GM18507 (cell line): Measurements from ENCODE around the gene GPR6.

ENCODE experiments used
- DNase-seq: peaks from one replicate; pipeline ENCODE4 v3.0.0; 2011; ENCODE audit warnings: low read depth; ENCODE audit not compliant: insufficient read length; ENCODE audit errors: extremely low spot score
- FAIRE-seq: peaks from 2 replicates; lab custom pipeline; 2011; peaks lifted over from hg19 to GRCh38; lab: Jason Lieb, UNC

Gene GPR6, protein sequence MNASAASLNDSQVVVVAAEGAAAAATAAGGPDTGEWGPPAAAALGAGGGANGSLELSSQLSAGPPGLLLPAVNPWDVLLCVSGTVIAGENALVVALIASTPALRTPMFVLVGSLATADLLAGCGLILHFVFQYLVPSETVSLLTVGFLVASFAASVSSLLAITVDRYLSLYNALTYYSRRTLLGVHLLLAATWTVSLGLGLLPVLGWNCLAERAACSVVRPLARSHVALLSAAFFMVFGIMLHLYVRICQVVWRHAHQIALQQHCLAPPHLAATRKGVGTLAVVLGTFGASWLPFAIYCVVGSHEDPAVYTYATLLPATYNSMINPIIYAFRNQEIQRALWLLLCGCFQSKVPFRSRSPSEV

DNA sequence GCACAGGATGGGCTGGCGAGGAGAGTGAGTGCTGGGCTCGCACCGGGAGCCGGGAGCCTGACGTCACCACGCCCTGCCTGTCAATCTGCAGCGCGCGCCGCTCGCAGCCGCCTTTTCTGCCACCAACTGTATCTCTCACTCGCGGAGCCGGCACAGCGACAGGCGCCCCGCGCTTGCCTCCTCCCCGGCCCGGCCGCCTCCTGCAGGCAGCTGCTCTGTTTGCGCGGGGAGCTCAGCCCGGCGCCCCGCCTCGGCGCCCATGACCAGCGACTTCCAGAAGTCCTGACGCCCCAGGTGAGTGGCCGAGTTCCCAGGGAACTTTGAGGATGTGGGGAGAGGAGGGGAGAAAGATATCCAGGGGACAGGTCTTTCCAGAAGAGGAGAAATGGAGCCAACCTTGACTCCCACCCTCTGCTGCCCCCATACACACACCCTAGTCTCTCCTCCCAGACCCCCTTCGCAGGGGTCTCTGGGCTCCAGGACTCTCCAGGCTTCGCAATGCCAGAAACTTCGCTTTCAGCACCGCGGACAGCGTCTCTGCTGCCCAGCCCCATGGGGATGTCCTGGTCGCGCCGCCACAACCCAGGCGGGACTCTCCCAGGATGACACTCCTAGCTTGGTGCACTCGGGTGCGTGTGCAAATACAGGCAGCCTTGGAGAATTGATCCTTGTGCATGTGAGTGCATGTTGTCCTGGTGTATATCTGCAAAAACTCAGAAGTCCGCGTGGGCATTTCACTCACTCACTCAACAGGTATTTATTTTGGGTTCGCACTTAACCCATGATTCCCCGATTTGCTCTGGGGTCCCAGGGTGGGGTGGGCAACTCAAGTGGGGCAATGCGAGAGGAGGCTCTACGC is at the start of gene GPR6:
Gene GPR6 (plus strand): TSS at position 138 of the 859 bp plus-strand sequence. CDS start 802 bp downstream, outside the sequence.
- FAIRE-seq (no peak), DNase-seq (no peak)

DNA sequence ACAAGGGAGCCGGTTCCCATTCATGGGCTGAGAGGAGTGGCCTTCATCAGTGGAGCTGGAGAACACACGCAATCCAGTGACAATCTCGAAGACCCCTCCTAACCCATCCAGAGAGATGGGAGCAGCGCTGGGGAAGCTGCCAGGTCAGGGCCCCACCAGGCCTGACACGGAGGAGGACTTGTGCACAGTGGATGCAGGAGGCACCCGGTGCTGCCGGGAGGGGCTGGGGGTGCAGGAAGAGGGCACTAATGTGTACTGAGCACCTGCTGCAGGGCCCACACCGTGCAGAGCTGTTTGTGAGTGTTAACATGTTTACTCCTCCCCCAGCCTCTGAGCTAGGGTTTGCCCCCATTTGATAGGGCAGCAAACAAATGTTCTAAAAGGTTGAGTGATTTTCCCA is 43.8 kb upstream of the GPR6 start:
- FAIRE-seq (no peak), DNase-seq (no peak)

DNA sequence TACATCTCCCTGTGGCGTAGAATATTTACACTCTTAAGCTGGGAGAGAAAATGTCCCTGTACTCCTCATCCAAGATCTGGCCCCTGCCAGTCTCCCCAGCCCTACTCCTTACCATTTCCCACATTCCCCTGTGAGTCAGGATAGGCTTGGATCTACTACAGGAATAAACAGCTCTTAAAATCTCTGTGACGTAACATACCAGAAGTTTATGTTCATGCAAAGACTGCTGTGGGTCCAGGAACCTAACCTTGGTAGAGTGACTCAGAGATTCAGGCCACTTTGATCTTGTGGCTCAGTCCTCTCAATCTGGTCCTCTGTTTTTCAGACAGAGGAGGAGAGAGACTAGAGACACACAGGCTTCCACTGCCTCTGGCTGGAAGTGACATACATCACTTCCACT is 38.5 kb upstream of the GPR6 start:
- DNase-seq: no peak
- FAIRE-seq: no peak

DNA sequence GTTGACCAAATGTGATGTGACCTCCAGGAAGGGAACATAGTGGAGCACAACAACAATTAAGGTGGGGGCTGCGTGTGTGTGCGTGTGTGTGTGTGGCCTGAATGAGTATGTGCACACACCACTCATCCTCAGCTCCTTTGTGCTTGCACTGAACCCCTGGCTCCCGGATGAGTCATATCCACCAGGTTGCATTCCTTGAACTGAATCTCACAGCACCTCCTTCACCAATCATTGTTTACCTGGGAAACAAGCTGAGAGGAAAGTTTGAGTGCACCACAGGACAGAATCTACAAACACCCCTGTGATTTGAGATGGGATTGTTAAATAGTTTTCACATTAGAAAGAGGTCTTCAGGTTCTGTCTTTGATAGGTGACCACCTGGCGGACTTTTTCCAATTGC is 33.7 kb upstream of the GPR6 start:
- FAIRE-seq (no peak), DNase-seq (no peak)

DNA sequence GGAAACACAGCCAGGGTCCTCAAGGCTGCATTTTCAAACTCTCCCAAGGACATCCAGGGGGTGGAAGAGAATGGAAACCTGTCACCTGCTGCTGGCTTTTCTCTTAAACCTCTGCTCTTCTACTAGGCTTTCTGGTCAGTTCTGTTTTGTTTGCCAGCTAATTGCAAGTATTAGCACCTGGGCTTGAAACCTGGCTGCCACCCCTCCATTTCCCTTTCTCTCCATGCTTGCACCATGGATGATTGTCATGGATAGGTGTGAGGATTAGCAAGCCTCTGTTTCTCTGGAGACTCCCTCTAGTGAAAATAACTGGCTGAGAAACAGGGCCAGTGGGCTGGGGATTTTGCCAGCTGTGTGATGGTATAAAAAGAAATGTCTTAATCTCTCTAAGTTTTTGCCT is 33.0 kb upstream of the GPR6 start:
- FAIRE-seq: no peak

GRCh38 chr6:109946979-109947378 is 31.1 kb upstream of the GPR6 start:
- DNase-seq (no peak), FAIRE-seq (no peak)

More for the DNA sequence above, 33.0 kb upstream of the GPR6 start:
- no peak for DNase-seq

DNA sequence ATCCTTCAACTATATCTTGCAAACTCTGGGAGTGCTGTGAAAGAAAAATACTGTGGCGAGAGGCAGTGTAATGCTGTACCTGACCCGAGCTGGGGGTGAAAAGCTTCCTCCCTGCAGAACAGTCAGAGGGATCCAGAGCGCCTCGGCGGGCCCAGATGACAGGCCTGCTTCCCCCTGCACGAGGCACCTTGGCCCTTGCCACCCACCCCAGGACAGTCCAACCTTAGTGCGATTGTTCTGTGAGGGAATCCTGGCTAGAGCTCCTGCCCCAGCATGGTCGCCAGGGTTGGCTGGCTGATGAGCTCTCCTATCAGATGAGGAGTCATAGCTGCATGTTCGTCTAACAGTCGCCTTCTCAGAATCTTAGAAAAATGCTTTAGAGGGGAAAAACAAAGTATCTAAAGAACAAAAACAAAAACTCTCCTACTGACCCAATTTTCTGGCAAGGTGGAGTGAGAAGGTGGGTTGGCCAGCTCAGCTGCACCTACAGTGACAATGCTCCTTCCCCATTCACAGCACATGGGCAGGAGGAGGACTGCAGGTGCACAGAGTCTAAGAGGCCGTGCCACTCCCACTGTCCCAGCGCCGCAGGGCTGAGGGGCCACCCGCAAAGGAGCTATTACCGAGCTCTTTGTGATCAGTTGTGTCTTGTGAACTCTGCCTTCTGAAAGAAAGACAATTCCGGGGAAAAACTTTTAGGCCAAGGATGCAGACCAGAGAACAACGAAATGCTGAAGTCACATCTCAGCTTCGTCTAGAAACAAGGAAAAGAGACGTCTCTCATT is 28.6 kb upstream of the GPR6 start:
- FAIRE-seq (no peak), DNase-seq (no peak)

DNA sequence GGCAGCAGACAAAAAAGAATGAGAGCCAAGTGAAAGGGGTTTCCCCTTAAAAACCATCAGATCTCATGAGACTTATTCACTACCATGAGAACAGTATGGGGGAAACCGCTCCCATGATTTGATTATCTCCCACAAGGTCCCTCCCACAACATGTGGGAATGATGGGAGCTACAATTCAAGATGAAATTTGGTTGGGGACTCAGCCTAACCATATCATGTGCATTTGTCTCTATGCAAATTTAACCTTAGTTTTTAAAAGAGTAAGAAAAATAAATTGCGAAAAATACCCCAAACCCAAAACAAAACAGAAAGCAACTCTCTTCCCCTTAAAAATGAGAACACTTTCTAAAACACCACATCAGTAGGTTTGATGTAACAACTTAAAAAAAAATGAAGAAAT is 22.6 kb upstream of the GPR6 start:
- FAIRE-seq: no peak

DNA sequence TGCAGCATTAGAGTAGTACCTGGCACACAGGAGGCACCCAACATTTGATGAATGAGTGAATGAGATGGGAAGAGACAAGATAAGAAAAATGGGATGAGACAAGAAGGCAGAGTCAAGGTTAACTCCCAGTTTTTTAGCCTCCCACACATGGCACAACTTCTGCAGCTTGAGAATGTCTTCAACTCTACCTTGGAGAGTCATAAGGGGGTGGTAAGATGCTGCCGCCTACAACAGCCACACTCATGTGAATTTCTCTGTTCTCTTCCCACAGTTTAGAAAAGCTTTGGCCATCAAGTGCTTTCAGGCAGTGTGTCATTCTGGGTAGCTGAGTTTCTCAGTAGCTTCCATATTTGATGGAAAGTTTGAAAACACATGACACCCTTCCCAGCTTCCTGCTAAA is 19.5 kb upstream of the GPR6 start:
- FAIRE-seq: no peak
- DNase-seq: no peak

More for the DNA sequence above, 22.6 kb upstream of the GPR6 start:
- DNase-seq: no peak

DNA sequence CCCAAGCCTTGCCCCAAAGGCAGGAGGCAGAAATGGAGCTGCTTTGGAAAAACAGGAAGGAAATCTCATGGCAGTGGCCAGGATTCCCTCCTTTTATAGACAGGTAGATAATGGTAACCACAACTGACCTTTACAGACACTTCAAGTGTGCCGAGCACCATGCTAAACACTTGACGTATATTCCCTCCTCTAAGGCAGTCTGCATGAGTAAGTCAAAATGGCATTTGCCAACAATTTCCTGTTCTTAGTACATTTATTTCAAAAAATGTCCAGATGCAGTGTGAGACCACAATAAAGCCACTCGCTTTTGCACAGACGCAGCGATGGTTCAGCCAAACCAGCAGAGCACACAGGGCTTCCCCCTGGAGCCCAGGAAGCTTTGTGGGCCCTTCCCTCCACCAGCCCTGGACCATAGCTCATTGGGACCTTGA is 16.5 kb upstream of the GPR6 start:
- no peak for DNase-seq

GRCh38 chr6:109962271-109962670 is 15.8 kb upstream of the GPR6 start:
- DNase-seq (no peak), FAIRE-seq (no peak)

More for the DNA sequence above, 16.5 kb upstream of the GPR6 start:
- FAIRE-seq: no peak

DNA sequence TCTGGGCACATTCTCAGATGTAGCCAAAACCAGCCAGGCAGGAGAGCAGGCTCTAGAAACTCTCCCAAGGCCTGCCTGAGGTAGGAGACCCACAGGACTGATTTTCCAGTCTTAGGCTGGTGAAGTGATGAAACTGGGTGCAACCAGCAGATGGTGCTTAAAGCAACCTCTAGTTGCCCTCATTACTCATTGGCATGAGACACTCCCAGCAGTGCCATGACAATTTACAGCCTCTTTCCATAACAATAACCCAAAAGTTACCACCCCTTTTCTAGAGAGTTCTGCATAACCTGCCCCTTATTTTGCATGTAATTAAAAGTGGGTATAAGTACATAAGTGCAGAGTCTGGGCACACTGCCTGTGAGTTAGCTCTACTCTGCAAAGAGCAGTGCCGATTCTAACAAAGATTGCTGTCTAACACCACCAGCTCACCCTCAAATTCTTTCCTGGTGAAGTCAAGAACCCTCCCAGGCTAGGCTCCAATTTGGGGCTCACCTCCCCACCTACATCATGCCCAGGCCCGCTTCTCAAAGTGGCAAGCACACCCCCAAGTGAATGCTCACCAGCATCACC is 14.4 kb upstream of the GPR6 start:
- no peak for DNase-seq

GRCh38 chr6:109964949-109965348 is 13.2 kb upstream of the GPR6 start:
- no peak for FAIRE-seq
- no peak for DNase-seq

More for the DNA sequence above, 14.4 kb upstream of the GPR6 start:
- FAIRE-seq: no peak

GRCh38 chr6:109966299-109966698 is 11.8 kb upstream of the GPR6 start:
- FAIRE-seq: no peak
- DNase-seq: no peak

- no peak for DNase-seq
- no peak for FAIRE-seq
Observed at GRCh38 chr6:109977791-109978173, 329 bp upstream of the GPR6 start.

- DNase-seq: no peak
- FAIRE-seq: no peak
Observed at GRCh38 chr6:109979033-109979921, 1.2 kb downstream of the GPR6 start.

- FAIRE-seq: no peak
- DNase-seq: no peak
Observed at GRCh38 chr6:109984410-109984809, 6.3 kb downstream of the GPR6 start.

DNA sequence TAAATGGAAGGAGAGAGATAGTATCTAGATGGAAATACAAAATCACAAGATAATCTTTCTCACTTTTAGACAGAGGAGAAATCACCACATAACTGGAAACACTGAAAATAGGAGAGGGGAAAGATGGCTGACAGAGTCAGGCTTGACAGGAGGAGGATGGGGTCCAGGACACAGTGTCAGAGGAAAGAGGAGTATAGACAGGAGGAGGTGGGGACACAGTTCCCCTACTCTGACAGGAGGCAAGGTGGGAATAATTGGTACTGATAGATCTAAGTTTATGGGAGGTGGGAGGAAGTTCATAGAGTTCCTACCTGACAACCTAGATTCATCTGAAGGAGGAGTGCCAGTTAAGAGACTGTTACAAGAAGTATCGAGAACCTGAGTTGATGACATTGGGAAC is 9.1 kb downstream of the GPR6 start:
- no peak for DNase-seq
- no peak for FAIRE-seq
